ENCODE measurements around the gene ANKRD65. TPM values are rescaled to one million over a fixed set of nuclear protein-coding genes. Genes with fewer than 3 reads are reported as not detected.

ANKRD65 gene
- total RNA-seq, 1 experiment from 2014 or later: not detected

DNA sequence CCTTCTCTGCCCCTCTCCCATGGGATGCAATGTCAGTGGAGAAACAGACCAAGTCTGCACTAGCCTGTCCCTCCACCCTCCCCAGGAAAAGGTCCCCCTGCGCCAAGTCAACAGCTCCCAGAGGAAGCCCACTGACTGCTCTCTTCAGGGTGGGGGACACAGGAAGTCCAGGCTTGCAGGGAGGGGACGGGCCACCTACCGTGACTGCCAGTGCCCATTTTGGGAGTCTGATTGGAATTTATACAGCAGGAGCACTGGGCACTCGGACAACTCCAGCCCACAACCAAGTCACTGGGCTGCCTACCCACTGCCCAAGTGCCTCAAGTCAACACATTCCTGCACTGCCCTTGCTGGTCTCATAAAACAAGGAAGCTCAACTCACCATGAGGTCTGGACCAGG, 28.1 kb downstream of the ANKRD65 start:
- H3K4me3 ChIP-seq (ENCODE audit: low read depth, low read length, poor library complexity, severe bottlenecking): no peak overlapping the region
- ChIA-PET POLR2A (ENCODE audit: low non-redundant PET) (no interaction called here), CTCF (no interaction called here)
- H3K36me3 ChIP-seq (ENCODE audit: insufficient read depth, low read length, poor library complexity, severe bottlenecking): peaks cover 94% of the 10 kb centered on the region
- TF ChIP-seq CTCF (conservative IDR thresholded peaks at IDR 0.05; ENCODE audit: low read depth, low read length) (no peak), EZH2 (IDR thresholded peaks at IDR 0.05; ENCODE audit: borderline replicate concordance, low read depth, low read length, poor library complexity, severe bottlenecking) (no peak)
- intact Hi-C loops (cut with micrococcal nuclease; ENCODE audit: unreplicated experiment): no loop called here
- H3K27ac ChIP-seq (ENCODE audit: low read depth, low read length, poor library complexity, severe bottlenecking): no peak overlapping the region
- no peaks in the 10 kb centered on the region for H3K9me3 ChIP-seq (ENCODE audit: low read depth, low read length, poor library complexity, severe bottlenecking)
- H3K27me3 ChIP-seq (replicated peaks; ENCODE audit: insufficient read depth, low read depth, low read length, poor library complexity): no peaks in the 10 kb centered on the region
- no peak for DNase-seq (ENCODE audit: low spot score)
- BruUV-seq (replicated peaks): no TSS peak
- peaks cover 9% of the 10 kb centered on the region for H3K4me1 ChIP-seq (ENCODE audit: insufficient read depth, low read length, poor library complexity, severe bottlenecking)

GRCh38 chr1:1391225-1391624, 29.9 kb downstream of the ANKRD65 start:
- intact Hi-C loops (cut with micrococcal nuclease; ENCODE audit: unreplicated experiment): no loop called here
- no peaks in the 10 kb centered on the region for H3K4me1 ChIP-seq (ENCODE audit: insufficient read depth, low read length, poor library complexity, severe bottlenecking)
- no peaks in the 10 kb centered on the region for H3K9me3 ChIP-seq (ENCODE audit: low read depth, low read length, poor library complexity, severe bottlenecking)
- H3K27ac ChIP-seq (ENCODE audit: low read depth, low read length, poor library complexity, severe bottlenecking): no peak overlapping the region
- ChIA-PET POLR2A (ENCODE audit: low non-redundant PET) (interaction anchor here (0.7 kb wide), 1 partner anchor 14 kb away, joined by 3 read pairs; no protein-coding TSS in a partner anchor), CTCF (interaction anchor here (0.9 kb wide), 1 partner anchor 16 kb away, joined by 3 read pairs; no protein-coding TSS in a partner anchor)
- H3K36me3 ChIP-seq (ENCODE audit: insufficient read depth, low read length, poor library complexity, severe bottlenecking): peaks cover 95% of the 10 kb centered on the region
- no TSS peak for BruUV-seq (replicated peaks)
- no peak overlapping the region for H3K4me3 ChIP-seq (ENCODE audit: low read depth, low read length, poor library complexity, severe bottlenecking)
- DNase-seq (ENCODE audit: low spot score): no peak
- no peak for TF ChIP-seq CTCF (conservative IDR thresholded peaks at IDR 0.05; ENCODE audit: low read depth, low read length)
- no peak for TF ChIP-seq EZH2 (IDR thresholded peaks at IDR 0.05; ENCODE audit: borderline replicate concordance, low read depth, low read length, poor library complexity, severe bottlenecking)
- no peaks in the 10 kb centered on the region for H3K27me3 ChIP-seq (replicated peaks; ENCODE audit: insufficient read depth, low read depth, low read length, poor library complexity)

DNA sequence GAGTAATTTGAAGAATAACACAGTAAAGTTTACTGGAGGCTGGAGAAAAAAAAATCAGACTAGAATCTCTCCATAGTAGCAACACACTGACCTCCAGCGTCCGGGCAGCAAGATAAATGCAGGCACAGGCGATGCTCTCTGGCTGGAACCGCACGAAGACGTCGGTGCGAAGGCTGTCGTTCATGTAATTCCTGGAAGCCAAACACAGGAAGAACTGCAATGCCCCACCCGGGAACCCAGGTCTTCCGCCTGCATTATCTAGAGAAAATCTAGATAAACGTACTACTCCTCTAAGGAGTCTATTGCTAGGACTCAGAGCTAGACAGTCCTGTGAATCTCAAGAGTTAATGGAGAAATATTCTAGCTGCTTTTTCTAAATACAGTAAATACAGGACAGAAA, 30.4 kb downstream of the ANKRD65 start:
- BruUV-seq (replicated peaks): no TSS peak

More for the DNA sequence above, 30.4 kb downstream of the ANKRD65 start:
- no peak overlapping the region for H3K27ac ChIP-seq (ENCODE audit: low read depth, low read length, poor library complexity, severe bottlenecking)
- no peaks in the 10 kb centered on the region for H3K4me1 ChIP-seq (ENCODE audit: insufficient read depth, low read length, poor library complexity, severe bottlenecking)
- no peaks in the 10 kb centered on the region for H3K9me3 ChIP-seq (ENCODE audit: low read depth, low read length, poor library complexity, severe bottlenecking)
- H3K36me3 ChIP-seq (ENCODE audit: insufficient read depth, low read length, poor library complexity, severe bottlenecking): peaks cover 98% of the 10 kb centered on the region
- ChIA-PET POLR2A (ENCODE audit: low non-redundant PET) (interaction anchor here (0.7 kb wide), 1 partner anchor 15 kb away, joined by 3 read pairs; no protein-coding TSS in a partner anchor), CTCF (interaction anchor here (0.9 kb wide), 1 partner anchor 15 kb away, joined by 3 read pairs; no protein-coding TSS in a partner anchor)
- H3K4me3 ChIP-seq (ENCODE audit: low read depth, low read length, poor library complexity, severe bottlenecking): no peak overlapping the region
- no peak for TF ChIP-seq CTCF (conservative IDR thresholded peaks at IDR 0.05; ENCODE audit: low read depth, low read length)
- no peak for DNase-seq (ENCODE audit: low spot score)
- intact Hi-C loops (cut with micrococcal nuclease; ENCODE audit: unreplicated experiment): no loop called here
- no peaks in the 10 kb centered on the region for H3K27me3 ChIP-seq (replicated peaks; ENCODE audit: insufficient read depth, low read depth, low read length, poor library complexity)
